HEK293 (cell line): Measurements from ENCODE around the gene PDE4D.

Source experiments
- AEBP2 ChIP-seq: fragments of 450-650 bp; formaldehyde crosslinking; IDR thresholded peaks from 2 replicates; pipeline ENCODE4 v1.5.1; 2016; ENCODE audit warnings: missing biosample characterization, missing genetic modification characterization, borderline replicate concordance
- GFI1B ChIP-seq: fragments of 450-650 bp; formaldehyde crosslinking; IDR thresholded peaks from 2 replicates; pipeline ENCODE4 v1.5.1; 2016; ENCODE audit warnings: missing biosample characterization, missing genetic modification characterization
- INSM2 ChIP-seq: fragments of 450-650 bp; formaldehyde crosslinking; IDR thresholded peaks from 2 replicates; pipeline ENCODE4 v1.5.1; 2016; ENCODE audit warnings: missing biosample characterization, missing genetic modification characterization
- MZF1 ChIP-seq: fragments of 450-650 bp; formaldehyde crosslinking; IDR thresholded peaks from 2 replicates; pipeline ENCODE4 v1.5.1; 2017; ENCODE audit warnings: missing biosample characterization, missing genetic modification characterization, borderline replicate concordance
- PATZ1 ChIP-seq: fragments of 450-650 bp; formaldehyde crosslinking; IDR thresholded peaks from 2 replicates; pipeline ENCODE4 v1.5.1; 2016; ENCODE audit warnings: missing biosample characterization, missing genetic modification characterization
- SCRT1 ChIP-seq: fragments of 450-650 bp; formaldehyde crosslinking; IDR thresholded peaks from 2 replicates; pipeline ENCODE4 v1.5.1; 2016; ENCODE audit warnings: missing biosample characterization, missing genetic modification characterization, borderline replicate concordance
- SP3 ChIP-seq: fragments of 450-650 bp; formaldehyde crosslinking; IDR thresholded peaks from 2 replicates; pipeline ENCODE4 v1.5.1; 2016; ENCODE audit warnings: missing biosample characterization, missing genetic modification characterization
- WT1 ChIP-seq: fragments of 450-650 bp; formaldehyde crosslinking; IDR thresholded peaks from 2 replicates; pipeline ENCODE4 v1.5.1; 2016; ENCODE audit warnings: missing biosample characterization, missing genetic modification characterization
- ZBTB1 ChIP-seq: fragments of 450-650 bp; formaldehyde crosslinking; IDR thresholded peaks from 2 replicates; pipeline ENCODE4 v1.5.1; 2016; ENCODE audit warnings: missing biosample characterization, missing genetic modification characterization
- ZBTB17 ChIP-seq: fragments of 450-650 bp; formaldehyde crosslinking; IDR thresholded peaks from 2 replicates; pipeline ENCODE4 v1.5.1; 2016; ENCODE audit warnings: missing biosample characterization, missing genetic modification characterization
- ZEB2 ChIP-seq: fragments of 450-650 bp; formaldehyde crosslinking; IDR thresholded peaks from 2 replicates; pipeline ENCODE4 v1.5.1; 2016; ENCODE audit warnings: missing biosample characterization, missing genetic modification characterization
- ZNF114 ChIP-seq: fragments of 450-650 bp; formaldehyde crosslinking; IDR thresholded peaks from 2 replicates; pipeline ENCODE4 v1.5.0; 2017; ENCODE audit warnings: missing biosample characterization, missing genetic modification characterization
- ZNF146 ChIP-seq: fragments of 450-650 bp; formaldehyde crosslinking; IDR thresholded peaks from 2 replicates; pipeline ENCODE4 v1.5.1; 2016; ENCODE audit warnings: missing biosample characterization, missing genetic modification characterization
- ZNF155 ChIP-seq: fragments of 450-650 bp; formaldehyde crosslinking; IDR thresholded peaks from 2 replicates; pipeline ENCODE4 v1.5.1; 2016; ENCODE audit warnings: missing biosample characterization, missing genetic modification characterization
- ZNF2 ChIP-seq: fragments of 450-650 bp; formaldehyde crosslinking; IDR thresholded peaks from 2 replicates; pipeline ENCODE4 v1.5.1; 2016; ENCODE audit warnings: missing biosample characterization, missing genetic modification characterization
- ZNF223 ChIP-seq: fragments of 450-650 bp; formaldehyde crosslinking; IDR thresholded peaks from 2 replicates; pipeline ENCODE4 v1.5.1; 2016; ENCODE audit warnings: missing biosample characterization, missing genetic modification characterization
- ZNF239 ChIP-seq: fragments of 450-650 bp; formaldehyde crosslinking; IDR thresholded peaks from 2 replicates; pipeline ENCODE4 v1.5.1; 2016; ENCODE audit warnings: missing biosample characterization, missing genetic modification characterization
- ZNF24 ChIP-seq: fragments of 450-650 bp; formaldehyde crosslinking; IDR thresholded peaks from 2 replicates; pipeline ENCODE4 v1.5.1; 2016; ENCODE audit warnings: missing biosample characterization, missing genetic modification characterization
- ZNF292 ChIP-seq: fragments of 450-650 bp; formaldehyde crosslinking; IDR thresholded peaks from 2 replicates; pipeline ENCODE4 v1.5.1; 2016; ENCODE audit warnings: low read depth, missing biosample characterization, missing genetic modification characterization, borderline replicate concordance
- ZNF362 ChIP-seq: fragments of 450-650 bp; formaldehyde crosslinking; IDR thresholded peaks from 2 replicates; pipeline ENCODE4 v1.5.1; 2016; ENCODE audit warnings: missing biosample characterization, missing genetic modification characterization
- ZNF366 ChIP-seq: fragments of 450-650 bp; formaldehyde crosslinking; conservative IDR thresholded peaks from 2 replicates; pipeline ENCODE4 v1.5.1; 2016; ENCODE audit warnings: missing biosample characterization, missing genetic modification characterization
- ZNF404 ChIP-seq: fragments of 450-650 bp; formaldehyde crosslinking; IDR thresholded peaks from 2 replicates; pipeline ENCODE4 v1.5.1; 2017; ENCODE audit warnings: missing biosample characterization, missing genetic modification characterization
- ZNF513 ChIP-seq: fragments of 450-650 bp; IDR thresholded peaks from 2 replicates; pipeline ENCODE4 v1.5.1; 2018; ENCODE audit warnings: missing biosample characterization, missing genetic modification characterization
- ZNF571 ChIP-seq: fragments of 450-650 bp; formaldehyde crosslinking; IDR thresholded peaks from 2 replicates; pipeline ENCODE4 v1.5.0; 2017; ENCODE audit warnings: missing biosample characterization, missing genetic modification characterization
- ZNF600 ChIP-seq: fragments of 450-650 bp; formaldehyde crosslinking; IDR thresholded peaks from 2 replicates; pipeline ENCODE4 v1.5.1; 2016; ENCODE audit warnings: missing biosample characterization, missing genetic modification characterization
- ZNF629 ChIP-seq: fragments of 450-650 bp; formaldehyde crosslinking; IDR thresholded peaks from 2 replicates; pipeline ENCODE4 v1.5.1; 2017; ENCODE audit warnings: missing biosample characterization, missing genetic modification characterization
- ZNF664 ChIP-seq: fragments of 450-650 bp; formaldehyde crosslinking; IDR thresholded peaks from 2 replicates; pipeline ENCODE4 v1.5.1; 2016; ENCODE audit warnings: missing biosample characterization, missing genetic modification characterization
- ZNF704 ChIP-seq: fragments of 450-650 bp; formaldehyde crosslinking; IDR thresholded peaks from 2 replicates; pipeline ENCODE4 v1.5.1; 2016; ENCODE audit warnings: missing biosample characterization, missing genetic modification characterization
- ZNF747 ChIP-seq: fragments of 450-650 bp; formaldehyde crosslinking; IDR thresholded peaks from 2 replicates; pipeline ENCODE4 v1.5.1; 2016; ENCODE audit warnings: missing biosample characterization, missing genetic modification characterization
- ZNF785 ChIP-seq: fragments of 450-650 bp; formaldehyde crosslinking; IDR thresholded peaks from 2 replicates; pipeline ENCODE4 v1.5.1; 2016; ENCODE audit warnings: missing biosample characterization, missing genetic modification characterization
- ZNF792 ChIP-seq: fragments of 450-650 bp; formaldehyde crosslinking; IDR thresholded peaks from 2 replicates; pipeline ENCODE4 v1.5.1; 2016; ENCODE audit warnings: missing biosample characterization, missing genetic modification characterization
- ZSCAN16 ChIP-seq: fragments of 450-650 bp; formaldehyde crosslinking; IDR thresholded peaks from 2 replicates; pipeline ENCODE4 v1.5.1; 2016; ENCODE audit warnings: missing biosample characterization, missing genetic modification characterization

PDE4D gene

GRCh38 chr5:59296317-59297264 lies 596.9 kb downstream of the PDE4D start (continued):
- no peak for TF ChIP-seq ZNF404 (tag by site-specific recombination)
- TF ChIP-seq ZNF114 (tag by site-specific recombination): no peak
- no peak for TF ChIP-seq ZNF155 (tag by site-specific recombination)
- no peak for TF ChIP-seq SCRT1 (tag by site-specific recombination)
- TF ChIP-seq ZSCAN16: no peak
- TF ChIP-seq ZBTB17 (tag by site-specific recombination): peak; percentile 88
- peak; percentile 76 for TF ChIP-seq INSM2
- TF ChIP-seq MZF1 (tag by site-specific recombination): no peak
- no peak for TF ChIP-seq ZNF792 (tag by site-specific recombination)
- TF ChIP-seq ZNF704 (tag by site-specific recombination): no peak
- no peak for TF ChIP-seq AEBP2
- TF ChIP-seq ZEB2 (tag by site-specific recombination): 0 out of 2 replicates have a peak, but pooled peaks have one; percentile 39
- no peak for TF ChIP-seq ZNF223
- TF ChIP-seq ZNF2 (tag by site-specific recombination): no peak
- 0 out of 2 replicates have a peak, but pooled peaks have one; percentile 22 for TF ChIP-seq SP3
- peak; percentile 82 for TF ChIP-seq ZNF629 (tag by site-specific recombination)
- TF ChIP-seq ZNF292 (tag by site-specific recombination): no peak
- TF ChIP-seq WT1 (tag by site-specific recombination): 0 out of 2 replicates have a peak, but pooled peaks have one; percentile 8
- TF ChIP-seq ZNF362 (tag by site-specific recombination): no peak
- TF ChIP-seq PATZ1: 0 out of 2 replicates have a peak, but pooled peaks have one; percentile 28
- TF ChIP-seq ZNF785: no peak
- TF ChIP-seq GFI1B (tag by site-specific recombination): peak; percentile 60; the same call in 1 of the 2 replicates
- TF ChIP-seq ZNF513: no peak
- peak; percentile 21; the same call in 1 of the 2 replicates for TF ChIP-seq ZNF664 (tag by site-specific recombination)
- TF ChIP-seq ZBTB1 (tag by site-specific recombination): no peak
- peak; percentile 78 for TF ChIP-seq ZNF600 (tag by site-specific recombination)
- TF ChIP-seq ZNF24 (tag by site-specific recombination): 0 out of 2 replicates have a peak, but pooled peaks have one; percentile 12
- no peak for TF ChIP-seq ZNF747
- TF ChIP-seq ZNF146 (tag by site-specific recombination): no peak
- TF ChIP-seq ZNF239 (tag by site-specific recombination): no peak
- peak; percentile 62 for TF ChIP-seq ZNF366 (tag by site-specific recombination)
- no peak for TF ChIP-seq ZNF571 (tag by site-specific recombination)
